Measurements from ENCODE around the gene AGPS. TPM values are rescaled to one million over a fixed set of nuclear protein-coding genes. Genes with fewer than 3 reads are reported as not detected.
"Not testable (repeated sequence)": the region's sequence is repeated elsewhere in the genome, so short reads cannot be mapped to it uniquely, and the experiment has no call there.

The AGPS gene
- total RNA-seq, 1 donor from 2014 or later, result 44.8 TPM

GRCh38 chr2:177419274-177419673 lies 26.7 kb downstream of the AGPS start:
- Histone ChIP-seq H3K9me3 (no peaks in the 10 kb centered on the region), H3K27me3 (no peaks in the 10 kb centered on the region), H3K4me3 (no peak overlapping the region), H3K36me3 (no peaks in the 10 kb centered on the region), H3K4me1 (peaks cover 15% of the 10 kb centered on the region), H3K27ac (no peak overlapping the region)
- DNase-seq, result no peak
- intact Hi-C loops (cut with DNase I), result no loop called here
- ATAC-seq, result no peak
- no peak for TF ChIP-seq CTCF (IDR thresholded peaks at IDR 0.05)

GRCh38 chr2:177422271-177422670 lies 29.7 kb downstream of the AGPS start:
- H3K4me1 ChIP-seq, result peaks cover 7% of the 10 kb centered on the region
- ATAC-seq (no peak), DNase-seq (no peak)
- H3K4me3 ChIP-seq, result no peak overlapping the region
- intact Hi-C loops (cut with DNase I), result no loop called here
- H3K27me3 ChIP-seq, result no peaks in the 10 kb centered on the region
- H3K9me3 ChIP-seq, result no peaks in the 10 kb centered on the region
- H3K27ac ChIP-seq, result no peak overlapping the region
- no peak for TF ChIP-seq CTCF (IDR thresholded peaks at IDR 0.05)
- H3K36me3 ChIP-seq, result no peaks in the 10 kb centered on the region

GRCh38 chr2:177424120-177424519 lies 31.5 kb downstream of the AGPS start:
- DNase-seq; H3K4me1 ChIP-seq; intact Hi-C loops (cut with DNase I); ATAC-seq; H3K4me3 ChIP-seq; H3K27me3 ChIP-seq; H3K36me3 ChIP-seq; H3K27ac ChIP-seq; H3K9me3 ChIP-seq: not testable (repeated sequence)

- intact Hi-C loops (cut with DNase I); H3K27ac ChIP-seq; H3K27me3 ChIP-seq; ATAC-seq; H3K4me3 ChIP-seq; H3K36me3 ChIP-seq; H3K9me3 ChIP-seq; DNase-seq; H3K4me1 ChIP-seq: not testable (repeated sequence)
Observed at GRCh38 chr2:177424620-177425019, 32.0 kb downstream of the AGPS start.

- DNase-seq, result no peak
- intact Hi-C loops (cut with DNase I), result no loop called here
- no peaks in the 10 kb centered on the region for H3K9me3 ChIP-seq
- no peaks in the 10 kb centered on the region for H3K4me1 ChIP-seq
- H3K4me3 ChIP-seq, result no peak overlapping the region
- TF ChIP-seq CTCF (IDR thresholded peaks at IDR 0.05), result no peak
- H3K27me3 ChIP-seq, result no peaks in the 10 kb centered on the region
- no peak overlapping the region for H3K27ac ChIP-seq
- ATAC-seq, result no peak
- no peaks in the 10 kb centered on the region for H3K36me3 ChIP-seq
Observed at GRCh38 chr2:177427316-177427715, 34.7 kb downstream of the AGPS start.

- H3K4me3 ChIP-seq; H3K27ac ChIP-seq; ATAC-seq; H3K36me3 ChIP-seq; DNase-seq; intact Hi-C loops (cut with DNase I); H3K9me3 ChIP-seq; H3K4me1 ChIP-seq; H3K27me3 ChIP-seq: not testable (repeated sequence)
Observed at GRCh38 chr2:177427936-177428335, 35.4 kb downstream of the AGPS start.

GRCh38 chr2:177429688-177430325 lies 37.2 kb downstream of the AGPS start:
- DNase-seq (no peak), ATAC-seq (no peak)
- Histone ChIP-seq H3K36me3 (no peaks in the 10 kb centered on the region), H3K4me3 (no peak overlapping the region), H3K4me1 (no peaks in the 10 kb centered on the region), H3K27me3 (no peaks in the 10 kb centered on the region), H3K9me3 (no peaks in the 10 kb centered on the region), H3K27ac (no peak overlapping the region)
- TF ChIP-seq CTCF (IDR thresholded peaks at IDR 0.05), result no peak
- intact Hi-C loops (cut with DNase I), result no loop called here

Data from upper lobe of right lung (tissue), 1 donor.